Choroid plexus epithelial cell (primary cell): ENCODE data around the gene ZNF365.

Source experiments
- DNase-seq: peaks from one replicate; pipeline ENCODE4 v3.0.0-alpha.2; 2010; ENCODE audit warnings: low read depth
- H3K4me3 ChIP-seq: 2 replicates; pipeline ENCODE4 v1.5.1; 2011; ENCODE audit warnings: low read depth, mild to moderate bottlenecking, control low read depth, low read length, moderate library complexity
- CTCF ChIP-seq: conservative IDR thresholded peaks from 2 replicates; pipeline ENCODE4 v1.5.1; 2011; ENCODE audit warnings: low read depth, mild to moderate bottlenecking, control low read depth, inconsistent platforms, low read length, moderate library complexity

Gene ZNF365

DNA sequence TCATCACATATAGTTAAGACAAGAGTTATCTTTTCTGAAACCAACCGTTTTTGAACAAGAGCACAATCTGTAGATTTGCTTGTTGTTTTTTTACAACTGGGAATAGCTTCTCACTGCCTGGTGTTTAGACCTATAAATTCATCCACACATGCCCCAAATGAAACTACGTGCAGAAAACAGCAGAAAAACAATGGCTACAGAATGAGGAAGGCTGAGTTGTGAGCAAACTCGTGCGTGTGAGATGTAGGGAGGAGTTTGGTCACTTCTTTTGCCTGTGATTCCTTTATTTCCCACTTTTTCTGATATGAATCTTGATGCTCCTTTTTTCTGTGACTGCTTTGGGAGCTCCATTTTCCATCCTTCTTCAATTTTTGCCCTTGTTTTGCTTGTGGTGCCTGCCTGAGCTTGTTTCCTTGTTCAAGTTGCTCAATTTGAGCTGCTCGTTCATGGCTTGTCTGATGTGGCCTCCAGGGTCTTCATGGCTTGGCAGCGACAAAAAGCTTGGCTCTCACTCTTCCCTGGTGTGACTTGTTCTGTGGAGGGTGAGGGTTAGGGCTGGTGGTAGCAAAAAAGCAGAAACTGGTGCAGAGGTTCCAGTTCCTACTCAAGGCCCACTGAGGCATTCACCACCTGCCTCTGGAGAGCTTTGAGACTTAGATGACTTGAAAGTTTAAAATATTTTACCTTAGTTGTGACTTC is 76.9 kb downstream of the ZNF365 start:
- H3K4me3 ChIP-seq: no peak overlapping the region
- TF ChIP-seq CTCF: no peak
- no peak for DNase-seq

- H3K4me3 ChIP-seq: no peak overlapping the region
- no peak for DNase-seq
- TF ChIP-seq CTCF: no peak
Observed at GRCh38 chr10:62451611-62451975, 77.4 kb downstream of the ZNF365 start.
